ENCODE data around the gene SYT1.

SYT1 gene

GRCh38 chr12:79296133-79296532, 431.6 kb downstream of the SYT1 start:
- no peaks in the 10 kb centered on the region for H3K9me3 ChIP-seq (ENCODE audit: control insufficient read depth, low read length)
- no peak overlapping the region for H3K4me3 ChIP-seq (ENCODE audit: insufficient read depth in 1 of 2, low read depth in 1 of 2, low read length in 2 of 2)
- no peaks in the 10 kb centered on the region for H3K27me3 ChIP-seq (ENCODE audit: control insufficient read depth in 1 of 2, insufficient read depth in 1 of 2, low read length in 2 of 2)
- DNase-seq = no peak
- H3K4me2 ChIP-seq (ENCODE audit: low read length, poor library complexity, severe bottlenecking) = no peak overlapping the region
- H3K36me3 ChIP-seq (ENCODE audit: control insufficient read depth in 1 of 2, insufficient read depth in 2 of 2, low read depth in 1 of 2, low read length in 2 of 2) = no peaks in the 10 kb centered on the region
- H3K4me1 ChIP-seq (ENCODE audit: control insufficient read depth, insufficient read depth, low read depth, low read length) = no peaks in the 10 kb centered on the region
- no peak overlapping the region for H3K27ac ChIP-seq (ENCODE audit: low read length, poor library complexity, severe bottlenecking)
- no peak overlapping the region for H2BK120ac ChIP-seq (ENCODE audit: low read depth, low read length)
- no peak overlapping the region for H4K8ac ChIP-seq (ENCODE audit: low read length)
- no peak overlapping the region for H4K91ac ChIP-seq (ENCODE audit: low read length)
- H3K79me1 ChIP-seq (replicated peaks; ENCODE audit: low read length, poor library complexity, severe bottlenecking) = no peaks in the 10 kb centered on the region
- no peak overlapping the region for H2AFZ ChIP-seq (ENCODE audit: low read depth, low read length)
- no peak overlapping the region for H3K18ac ChIP-seq (ENCODE audit: low read depth in 1 of 2, low read length in 2 of 2)
- no peak overlapping the region for H2BK15ac ChIP-seq (ENCODE audit: low read depth, poor library complexity, severe bottlenecking)
- no peak overlapping the region for H3K14ac ChIP-seq (ENCODE audit: low read length in 2 of 2)
- no peak overlapping the region for H2BK5ac ChIP-seq (ENCODE audit: low read depth, low read length, poor library complexity, severe bottlenecking)
- H3K4ac ChIP-seq (ENCODE audit: low read depth in 1 of 2, low read length in 2 of 2) = no peak overlapping the region
- no peak overlapping the region for H3K9ac ChIP-seq (ENCODE audit: low read length)
- H2AK5ac ChIP-seq (ENCODE audit: low read length, severe bottlenecking) = no peak overlapping the region
- no peak overlapping the region for H2BK12ac ChIP-seq (ENCODE audit: low read length in 2 of 2)
- H3K23ac ChIP-seq (ENCODE audit: low read length in 2 of 2) = no peak overlapping the region
- WGBS = 100% methylated on average over 2 of the region's 5 CpGs

- H3K9ac ChIP-seq (ENCODE audit: low read length) = no peak overlapping the region
- H2BK12ac ChIP-seq (ENCODE audit: low read length in 2 of 2) = no peak overlapping the region
- H2AK5ac ChIP-seq (ENCODE audit: low read length, severe bottlenecking) = no peak overlapping the region
- no peak for DNase-seq
- no peaks in the 10 kb centered on the region for H3K79me1 ChIP-seq (replicated peaks; ENCODE audit: low read length, poor library complexity, severe bottlenecking)
- H3K23ac ChIP-seq (ENCODE audit: low read length in 2 of 2) = no peak overlapping the region
- no peak overlapping the region for H3K14ac ChIP-seq (ENCODE audit: low read length in 2 of 2)
- H3K4ac ChIP-seq (ENCODE audit: low read depth in 1 of 2, low read length in 2 of 2) = no peak overlapping the region
- H2BK120ac ChIP-seq (ENCODE audit: low read depth, low read length) = no peak overlapping the region
- no peaks in the 10 kb centered on the region for H3K27me3 ChIP-seq (ENCODE audit: control insufficient read depth in 1 of 2, insufficient read depth in 1 of 2, low read length in 2 of 2)
- no peak overlapping the region for H3K18ac ChIP-seq (ENCODE audit: low read depth in 1 of 2, low read length in 2 of 2)
- H4K91ac ChIP-seq (ENCODE audit: low read length) = no peak overlapping the region
- no peaks in the 10 kb centered on the region for H3K4me1 ChIP-seq (ENCODE audit: control insufficient read depth, insufficient read depth, low read depth, low read length)
- no peaks in the 10 kb centered on the region for H3K36me3 ChIP-seq (ENCODE audit: control insufficient read depth in 1 of 2, insufficient read depth in 2 of 2, low read depth in 1 of 2, low read length in 2 of 2)
- no peak overlapping the region for H3K4me2 ChIP-seq (ENCODE audit: low read length, poor library complexity, severe bottlenecking)
- no peaks in the 10 kb centered on the region for H3K9me3 ChIP-seq (ENCODE audit: control insufficient read depth, low read length)
- H2AFZ ChIP-seq (ENCODE audit: low read depth, low read length) = no peak overlapping the region
- no peak overlapping the region for H2BK15ac ChIP-seq (ENCODE audit: low read depth, poor library complexity, severe bottlenecking)
- H4K8ac ChIP-seq (ENCODE audit: low read length) = no peak overlapping the region
- H3K27ac ChIP-seq (ENCODE audit: low read length, poor library complexity, severe bottlenecking) = no peak overlapping the region
- no peak overlapping the region for H3K4me3 ChIP-seq (ENCODE audit: insufficient read depth in 1 of 2, low read depth in 1 of 2, low read length in 2 of 2)
- H2BK5ac ChIP-seq (ENCODE audit: low read depth, low read length, poor library complexity, severe bottlenecking) = no peak overlapping the region
- 100% methylated on average over 4 of the region's 4 CpGs for WGBS
Measured at GRCh38 chr12:79296871-79297270, 432.3 kb downstream of the SYT1 start.

DNA sequence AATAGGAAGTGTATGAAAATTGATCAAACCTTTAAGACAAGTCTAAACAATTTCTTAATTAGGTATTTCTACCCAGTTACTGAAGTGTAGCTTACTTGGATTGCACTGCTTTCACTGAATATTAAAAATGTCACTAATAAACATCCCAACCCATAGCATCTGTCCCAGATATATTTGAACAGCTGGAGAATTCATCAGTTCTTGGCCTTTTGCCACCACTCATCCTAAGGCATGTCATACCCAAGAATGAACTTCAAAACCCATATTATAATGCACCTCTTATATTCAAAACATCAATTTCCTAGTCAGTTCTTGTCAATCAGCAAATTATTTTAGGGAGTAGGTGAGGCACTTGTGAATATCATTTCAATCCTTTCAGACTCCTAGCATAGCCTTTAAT, 433.9 kb downstream of the SYT1 start:
- Histone ChIP-seq H4K8ac (ENCODE audit: low read length) (no peak overlapping the region), H2BK5ac (ENCODE audit: low read depth, low read length, poor library complexity, severe bottlenecking) (no peak overlapping the region), H3K4ac (ENCODE audit: low read depth in 1 of 2, low read length in 2 of 2) (no peak overlapping the region), H3K4me3 (ENCODE audit: insufficient read depth in 1 of 2, low read depth in 1 of 2, low read length in 2 of 2) (no peak overlapping the region), H3K9ac (ENCODE audit: low read length) (no peak overlapping the region), H3K18ac (ENCODE audit: low read depth in 1 of 2, low read length in 2 of 2) (no peak overlapping the region), H3K27me3 (ENCODE audit: control insufficient read depth in 1 of 2, insufficient read depth in 1 of 2, low read length in 2 of 2) (no peaks in the 10 kb centered on the region), H2AFZ (ENCODE audit: low read depth, low read length) (no peak overlapping the region), H3K4me1 (ENCODE audit: control insufficient read depth, insufficient read depth, low read depth, low read length) (no peaks in the 10 kb centered on the region), H2BK12ac (ENCODE audit: low read length in 2 of 2) (no peak overlapping the region), H2BK120ac (ENCODE audit: low read depth, low read length) (no peak overlapping the region), H3K9me3 (ENCODE audit: control insufficient read depth, low read length) (no peaks in the 10 kb centered on the region), H3K23ac (ENCODE audit: low read length in 2 of 2) (no peak overlapping the region), H4K91ac (ENCODE audit: low read length) (no peak overlapping the region), H3K4me2 (ENCODE audit: low read length, poor library complexity, severe bottlenecking) (no peak overlapping the region), H3K14ac (ENCODE audit: low read length in 2 of 2) (no peak overlapping the region), H3K27ac (ENCODE audit: low read length, poor library complexity, severe bottlenecking) (no peak overlapping the region), H3K36me3 (ENCODE audit: control insufficient read depth in 1 of 2, insufficient read depth in 2 of 2, low read depth in 1 of 2, low read length in 2 of 2) (no peaks in the 10 kb centered on the region), H3K79me1 (replicated peaks; ENCODE audit: low read length, poor library complexity, severe bottlenecking) (no peaks in the 10 kb centered on the region), H2BK15ac (ENCODE audit: low read depth, poor library complexity, severe bottlenecking) (no peak overlapping the region), H2AK5ac (ENCODE audit: low read length, severe bottlenecking) (no peak overlapping the region)
- DNase-seq = no peak

DNA sequence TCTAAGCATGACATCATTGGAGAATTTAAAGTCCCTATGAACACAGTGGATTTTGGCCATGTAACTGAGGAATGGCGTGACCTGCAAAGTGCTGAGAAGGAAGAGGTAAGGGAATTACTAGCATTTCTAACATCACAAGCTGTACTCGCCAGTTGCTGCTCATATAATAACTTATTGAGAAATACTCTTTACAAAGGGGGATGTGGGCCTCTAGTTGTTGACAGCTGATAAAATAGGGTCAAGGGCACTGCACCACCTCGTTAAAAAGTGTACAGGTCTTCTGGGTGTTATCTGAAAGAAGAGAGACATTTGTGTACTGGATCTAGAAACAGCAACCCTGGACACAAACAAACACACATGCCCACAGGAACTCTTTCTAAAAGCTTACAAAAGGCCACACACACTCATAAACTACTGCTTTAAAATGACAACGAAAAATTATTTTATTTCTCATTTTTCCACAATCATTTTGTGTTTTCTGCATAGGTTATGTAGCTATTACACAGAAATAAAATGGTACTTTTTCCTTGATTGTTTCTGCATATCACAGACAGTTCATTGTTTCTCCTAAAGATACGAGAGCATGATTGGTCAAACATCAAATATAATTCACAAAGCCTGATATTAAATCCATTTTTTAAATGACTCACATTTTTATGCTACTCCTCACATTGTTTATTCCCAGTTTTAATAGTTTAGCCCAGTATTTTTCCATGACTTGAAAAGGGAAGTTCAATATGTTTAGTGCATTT, 435.0 kb downstream of the SYT1 start:
- Histone ChIP-seq H3K27ac (ENCODE audit: low read length, poor library complexity, severe bottlenecking) (no peak overlapping the region), H3K27me3 (ENCODE audit: control insufficient read depth in 1 of 2, insufficient read depth in 1 of 2, low read length in 2 of 2) (no peaks in the 10 kb centered on the region), H3K18ac (ENCODE audit: low read depth in 1 of 2, low read length in 2 of 2) (no peak overlapping the region)

More for the DNA sequence above, 435.0 kb downstream of the SYT1 start:
- Histone ChIP-seq H3K9ac (ENCODE audit: low read length) (no peak overlapping the region), H3K4me2 (ENCODE audit: low read length, poor library complexity, severe bottlenecking) (no peak overlapping the region), H3K4me1 (ENCODE audit: control insufficient read depth, insufficient read depth, low read depth, low read length) (no peaks in the 10 kb centered on the region), H3K14ac (ENCODE audit: low read length in 2 of 2) (no peak overlapping the region), H3K4ac (ENCODE audit: low read depth in 1 of 2, low read length in 2 of 2) (no peak overlapping the region), H2BK12ac (ENCODE audit: low read length in 2 of 2) (no peak overlapping the region), H2BK120ac (ENCODE audit: low read depth, low read length) (no peak overlapping the region), H3K23ac (ENCODE audit: low read length in 2 of 2) (no peak overlapping the region), H3K9me3 (ENCODE audit: control insufficient read depth, low read length) (no peaks in the 10 kb centered on the region), H3K79me1 (replicated peaks; ENCODE audit: low read length, poor library complexity, severe bottlenecking) (no peaks in the 10 kb centered on the region), H3K4me3 (ENCODE audit: insufficient read depth in 1 of 2, low read depth in 1 of 2, low read length in 2 of 2) (no peak overlapping the region), H2BK15ac (ENCODE audit: low read depth, poor library complexity, severe bottlenecking) (no peak overlapping the region), H2AK5ac (ENCODE audit: low read length, severe bottlenecking) (no peak overlapping the region), H2AFZ (ENCODE audit: low read depth, low read length) (no peak overlapping the region), H2BK5ac (ENCODE audit: low read depth, low read length, poor library complexity, severe bottlenecking) (no peak overlapping the region), H4K8ac (ENCODE audit: low read length) (no peak overlapping the region), H3K36me3 (ENCODE audit: control insufficient read depth in 1 of 2, insufficient read depth in 2 of 2, low read depth in 1 of 2, low read length in 2 of 2) (no peaks in the 10 kb centered on the region), H4K91ac (ENCODE audit: low read length) (no peak overlapping the region)
- no peak for DNase-seq
- 82% methylated on average over 2 of the region's 5 CpGs for WGBS
